ENCODE measurements around the gene TIMM8A. TPM values are rescaled to one million over a fixed set of nuclear protein-coding genes. Genes with fewer than 3 reads are reported as not detected.

Gene TIMM8A
- total RNA-seq, 2 donors from 2014 or later: 4.0 to 4.9 TPM

DNA sequence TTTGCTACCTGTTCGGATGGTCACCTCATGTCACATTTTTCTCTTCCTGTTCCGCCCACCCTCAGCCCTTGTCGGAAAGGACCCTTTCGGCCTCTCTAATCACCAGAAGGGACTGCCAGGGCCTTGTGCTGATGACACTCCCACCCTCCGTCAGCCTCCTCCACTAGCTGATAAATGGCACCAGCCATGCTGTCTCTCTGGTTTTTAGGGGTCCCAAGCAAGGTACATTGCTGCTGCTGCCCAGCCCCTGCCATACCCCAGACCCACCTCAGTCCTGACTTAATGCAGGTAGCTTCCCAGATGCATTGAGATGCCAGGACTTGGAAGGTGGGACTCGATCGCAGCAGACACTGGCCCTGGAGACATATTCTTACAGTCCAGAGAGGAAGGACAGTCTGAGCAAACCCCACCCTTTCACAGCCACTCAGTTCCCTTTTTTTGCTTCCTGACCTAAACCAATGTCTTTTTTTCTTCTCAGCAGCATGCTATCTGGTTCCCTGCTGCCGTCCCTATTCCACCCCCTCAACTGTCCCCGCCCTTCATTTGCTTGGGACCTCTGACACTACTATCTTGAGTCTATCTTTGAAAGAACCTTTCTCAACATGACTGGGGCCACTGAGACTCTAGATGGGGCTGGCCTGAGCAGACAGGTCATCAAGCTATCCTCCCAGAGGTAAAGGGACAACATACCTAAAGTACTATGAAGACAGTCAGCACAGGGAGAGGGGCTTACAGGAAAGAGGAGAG is 37.4 kb upstream of the TIMM8A start, which contains the start of gene BTK:
Gene BTK, minus strand, starts transcription at position 397 of the 747 bp plus-strand sequence. CDS start 10,907 bp downstream, outside the sequence.
- DNase-seq (ENCODE audit: low spot score): no peak
- Histone ChIP-seq H3K4me1 (replicated peaks) (no peaks in the 10 kb centered on the region), H3K9me3 (no peaks in the 10 kb centered on the region), H3K27me3 (replicated peaks; ENCODE audit: insufficient read depth) (no peaks in the 10 kb centered on the region), H3K27ac (no peak within 1 kb of the TSS), H3K4me3 (no peak within 1 kb of the TSS), H3K36me3 (no peaks in the 10 kb centered on the region)
- 83% methylated on average over 7 of the region's 9 CpGs for WGBS
- TF ChIP-seq CTCF (IDR thresholded peaks at IDR 0.05) (no peak), POLR2A (IDR thresholded peaks at IDR 0.05) (no peak), POLR2AphosphoS5 (IDR thresholded peaks at IDR 0.05) (no peak)
- intact Hi-C loops (cut with DNase I): no loop called here

DNA sequence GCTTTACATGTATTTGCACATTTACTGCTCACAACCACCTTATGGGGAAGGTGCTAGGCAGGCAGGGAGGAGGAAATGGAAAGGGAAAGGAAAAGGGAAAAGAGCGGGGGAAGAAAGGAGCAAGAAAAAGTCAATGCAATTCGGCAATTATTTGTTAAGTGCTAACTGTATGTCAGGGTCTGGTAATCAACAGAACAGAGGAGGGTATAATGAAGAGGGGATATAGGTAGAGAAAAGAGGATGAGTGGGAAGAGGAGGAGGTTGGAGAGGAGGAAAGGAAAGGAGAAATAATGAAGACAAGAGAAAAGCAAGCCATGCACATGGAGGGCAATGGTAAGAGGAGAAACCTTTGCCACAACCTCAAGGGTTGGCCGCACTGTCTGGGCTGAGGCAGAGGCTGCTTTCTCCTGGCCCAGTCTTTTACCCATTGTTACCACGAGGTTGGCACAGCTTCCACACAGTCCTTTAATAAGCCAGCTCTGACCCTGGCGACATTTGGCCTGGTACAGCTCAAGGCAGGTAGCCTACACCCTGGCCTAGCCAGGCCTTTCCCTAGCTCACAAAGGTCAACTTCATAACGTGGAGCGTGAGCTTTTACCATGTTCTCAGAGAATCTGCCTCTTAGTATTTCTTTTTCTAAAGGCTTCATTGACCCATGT is 36.6 kb upstream of the TIMM8A start:
- no peak for TF ChIP-seq POLR2A (IDR thresholded peaks at IDR 0.05)
- TF ChIP-seq CTCF (IDR thresholded peaks at IDR 0.05): no peak
- TF ChIP-seq POLR2AphosphoS5 (IDR thresholded peaks at IDR 0.05): no peak
- WGBS: 89% methylated on average over 7 of the region's 7 CpGs
- Histone ChIP-seq H3K4me3 (no peak overlapping the region), H3K27ac (no peak overlapping the region), H3K36me3 (no peaks in the 10 kb centered on the region), H3K27me3 (replicated peaks; ENCODE audit: insufficient read depth) (no peaks in the 10 kb centered on the region), H3K4me1 (replicated peaks) (no peaks in the 10 kb centered on the region), H3K9me3 (no peaks in the 10 kb centered on the region)
- no peak for DNase-seq (ENCODE audit: low spot score)
- intact Hi-C loops (cut with DNase I): no loop called here

DNA sequence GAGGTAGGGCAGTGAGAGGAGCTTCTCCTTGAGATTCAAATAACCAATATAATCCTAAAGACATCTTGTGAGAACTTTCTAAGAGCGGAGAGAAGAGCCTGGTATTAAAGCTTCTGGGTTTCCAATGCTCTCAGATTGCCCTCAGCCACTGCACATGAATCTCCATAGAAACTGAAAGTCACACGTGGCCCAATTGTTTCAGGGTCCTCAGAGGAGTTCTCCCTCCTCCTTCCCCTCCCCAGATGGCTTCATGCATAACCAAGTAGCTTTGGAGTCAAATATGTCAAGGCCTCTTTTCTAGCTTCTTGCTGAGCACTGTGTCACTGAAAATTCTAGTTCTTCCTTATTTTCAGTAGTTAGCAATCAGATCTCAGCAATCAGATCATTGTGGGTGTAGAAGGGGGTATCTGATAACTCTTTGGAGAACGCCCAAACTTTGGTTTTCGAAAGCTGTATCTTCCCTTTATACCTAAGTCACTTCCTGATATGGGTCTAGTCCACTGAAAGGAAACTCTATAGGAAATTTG is 35.2 kb upstream of the TIMM8A start:
- no peak for TF ChIP-seq CTCF (IDR thresholded peaks at IDR 0.05)
- TF ChIP-seq POLR2AphosphoS5 (IDR thresholded peaks at IDR 0.05): no peak
- no peak for TF ChIP-seq POLR2A (IDR thresholded peaks at IDR 0.05)
- H3K4me1 ChIP-seq (replicated peaks): no peaks in the 10 kb centered on the region
- no peaks in the 10 kb centered on the region for H3K9me3 ChIP-seq
- no peaks in the 10 kb centered on the region for H3K36me3 ChIP-seq
- no peak for DNase-seq (ENCODE audit: low spot score)
- H3K27ac ChIP-seq: no peak overlapping the region
- H3K27me3 ChIP-seq (replicated peaks; ENCODE audit: insufficient read depth): no peaks in the 10 kb centered on the region
- intact Hi-C loops (cut with DNase I): no loop called here
- H3K4me3 ChIP-seq: no peak overlapping the region
- WGBS: 62% methylated on average over 4 of the region's 4 CpGs

GRCh38 chrX:101377547-101377946 is 29.0 kb upstream of the TIMM8A start:
- no peaks in the 10 kb centered on the region for H3K9me3 ChIP-seq
- TF ChIP-seq CTCF (IDR thresholded peaks at IDR 0.05) (no peak), POLR2AphosphoS5 (IDR thresholded peaks at IDR 0.05) (no peak), POLR2A (IDR thresholded peaks at IDR 0.05) (no peak)
- no peak overlapping the region for H3K4me3 ChIP-seq
- H3K4me1 ChIP-seq (replicated peaks): no peaks in the 10 kb centered on the region
- no peaks in the 10 kb centered on the region for H3K36me3 ChIP-seq
- no peak overlapping the region for H3K27ac ChIP-seq
- H3K27me3 ChIP-seq (replicated peaks; ENCODE audit: insufficient read depth): no peaks in the 10 kb centered on the region
- intact Hi-C loops (cut with DNase I): no loop called here
- 89% methylated on average over 1 of the region's 1 CpG for WGBS
- DNase-seq (ENCODE audit: low spot score): no peak

Data from prostate gland (tissue), 2 donors.